Peyer's patch (tissue), 4 donors: ENCODE data around the gene VPS39. TPM values are rescaled to one million over a fixed set of nuclear protein-coding genes. Genes with fewer than 3 reads are reported as not detected.

Experiments
- DNase-seq, 3 donors: peaks; one replicate each; pipeline ENCODE4 v3.0.0-alpha.2; 2017 to 2019
- H3K27ac ChIP-seq, 4 donors: fragments of 200-600 bp; sonication (generic); one replicate each; pipeline ENCODE4 v1.5.1; 2016 to 2019
- H3K27me3 ChIP-seq, 2 donors: fragments of 200-600 bp; sonication (generic); one replicate each; pipeline ENCODE4 v1.5.1; 2019
- H3K36me3 ChIP-seq, 3 donors: fragments of 200-600 bp; sonication (generic); one replicate each; pipeline ENCODE4 v1.5.1; 2016 to 2019
- H3K4me1 ChIP-seq, 4 donors: fragments of 200-600 bp; sonication (generic); one replicate each; pipeline ENCODE4 v1.5.1; 2016 to 2019
- H3K4me3 ChIP-seq, 4 donors: fragments of 200-600 bp; sonication (generic); 1 replicate in 3 of 4; 2 replicates in 1 of 4; pipeline ENCODE4 v1.5.1; 2016 to 2019; ENCODE audit warnings: mild to moderate bottlenecking in 1 of 4
- H3K9me3 ChIP-seq, 4 donors: fragments of 200-600 bp; sonication (generic); one replicate each; pipeline ENCODE4 v1.5.1; 2016 to 2019; ENCODE audit warnings: mild to moderate bottlenecking in 1 of 4
- POLR2A ChIP-seq, 2 donors: fragments of 450-650 bp; IDR thresholded peaks; one replicate each; pipeline ENCODE4 v1.5.1; 2017; ENCODE audit warnings: antibody characterized with exemption in 2 of 2, mild to moderate bottlenecking in 2 of 2, moderate library complexity in 2 of 2
- total RNA-seq, 4 donors: library from RNA; depleted of rRNA; stranded (reverse); fragments of >200 nt; gene quantifications; one replicate each; pipeline ENCODE4 v1.1.0, GENCODE V29; 2016
- TF ChIP-seq, protein P1 (sequence below), 6 experiments: fragments of 450-650 bp in 4 of 6; fragments of 200-600 bp in 2 of 6; sonication (generic) in 1 of 6; IDR thresholded peaks; one replicate each; pipeline ENCODE4 v1.5.1; 2017 to 2019; ENCODE audit warnings: antibody characterized with exemption in 6 of 6, mild to moderate bottlenecking in 3 of 6, moderate library complexity in 1 of 6

VPS39 gene
- total RNA-seq, 4 donors from 2014 or later: 141 to 314 (median 192) TPM

DNA sequence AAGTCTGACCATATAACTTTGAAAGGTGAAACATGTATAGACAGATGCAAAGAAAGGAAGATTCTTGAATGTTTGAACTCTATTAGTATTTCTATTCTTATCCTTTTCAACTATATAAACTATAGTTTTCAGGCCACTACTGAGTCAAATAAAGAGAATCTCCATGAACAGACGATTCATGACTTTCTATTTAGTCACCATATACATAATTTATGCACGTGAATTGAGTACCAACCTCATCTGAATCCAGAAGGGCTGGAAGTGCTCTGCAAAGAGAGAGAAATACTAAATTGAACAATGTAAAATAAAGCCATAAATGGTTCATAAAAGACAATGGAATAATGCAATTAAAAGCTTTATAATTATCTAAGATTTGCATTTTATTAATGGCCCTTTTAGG is 9.5 kb upstream of the VPS39 start:
- Histone ChIP-seq H3K27ac (no peak overlapping the region), H3K9me3 (no peaks in the 10 kb centered on the region), H3K27me3 (no peaks in the 10 kb centered on the region), H3K4me1 (no peaks in the 10 kb centered on the region), H3K36me3 (peaks cover 0 to 86% (median 0%) of the 10 kb centered on the region in 3 donors), H3K4me3 (no peak overlapping the region)
- no peak for DNase-seq
- no peak for TF ChIP-seq POLR2A (IDR thresholded peaks at IDR 0.05)
- TF ChIP-seq, protein P1, sequence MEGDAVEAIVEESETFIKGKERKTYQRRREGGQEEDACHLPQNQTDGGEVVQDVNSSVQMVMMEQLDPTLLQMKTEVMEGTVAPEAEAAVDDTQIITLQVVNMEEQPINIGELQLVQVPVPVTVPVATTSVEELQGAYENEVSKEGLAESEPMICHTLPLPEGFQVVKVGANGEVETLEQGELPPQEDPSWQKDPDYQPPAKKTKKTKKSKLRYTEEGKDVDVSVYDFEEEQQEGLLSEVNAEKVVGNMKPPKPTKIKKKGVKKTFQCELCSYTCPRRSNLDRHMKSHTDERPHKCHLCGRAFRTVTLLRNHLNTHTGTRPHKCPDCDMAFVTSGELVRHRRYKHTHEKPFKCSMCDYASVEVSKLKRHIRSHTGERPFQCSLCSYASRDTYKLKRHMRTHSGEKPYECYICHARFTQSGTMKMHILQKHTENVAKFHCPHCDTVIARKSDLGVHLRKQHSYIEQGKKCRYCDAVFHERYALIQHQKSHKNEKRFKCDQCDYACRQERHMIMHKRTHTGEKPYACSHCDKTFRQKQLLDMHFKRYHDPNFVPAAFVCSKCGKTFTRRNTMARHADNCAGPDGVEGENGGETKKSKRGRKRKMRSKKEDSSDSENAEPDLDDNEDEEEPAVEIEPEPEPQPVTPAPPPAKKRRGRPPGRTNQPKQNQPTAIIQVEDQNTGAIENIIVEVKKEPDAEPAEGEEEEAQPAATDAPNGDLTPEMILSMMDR (IDR thresholded peaks at IDR 0.05): no peak

DNA sequence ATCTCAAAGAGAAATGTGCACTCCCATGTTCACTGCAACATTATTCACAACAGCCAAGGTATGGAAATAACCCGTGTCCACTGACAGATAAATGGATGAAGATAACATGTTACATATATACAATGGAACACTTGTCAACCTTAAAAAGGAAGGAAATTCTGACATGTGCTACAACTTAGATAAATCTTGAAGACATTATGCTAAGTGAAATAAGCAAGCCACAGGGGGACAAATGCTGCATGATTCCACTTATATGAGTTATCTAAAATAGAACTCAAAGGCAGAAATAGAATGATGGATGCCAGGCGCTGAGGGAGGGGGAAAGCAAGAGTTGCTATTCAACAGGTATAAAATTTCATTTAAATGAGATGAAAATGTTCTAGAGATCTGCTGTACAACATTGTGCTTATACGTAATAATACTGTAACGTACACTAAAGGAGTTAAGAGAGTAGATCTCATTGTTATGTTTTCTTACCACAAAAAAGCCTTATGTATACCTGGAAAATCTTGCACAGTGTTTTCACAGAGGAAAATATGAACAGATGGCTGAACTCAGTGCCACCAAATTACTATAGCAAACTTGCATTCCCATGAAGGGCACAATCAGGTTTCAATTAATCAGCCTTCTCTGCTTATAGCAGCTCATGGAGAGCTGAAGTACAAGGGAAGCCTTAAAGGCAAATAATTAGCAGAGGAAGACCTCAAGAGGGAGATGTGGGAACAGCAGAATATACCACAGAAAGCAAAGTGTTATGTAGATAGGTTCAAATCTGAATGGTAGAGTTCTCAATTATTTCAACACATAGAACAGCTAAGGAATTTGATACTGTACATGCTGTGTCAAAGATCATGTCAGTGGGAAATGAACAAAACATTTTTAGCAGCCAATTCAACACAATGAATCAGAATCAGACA is 8.1 kb upstream of the VPS39 start:
- Histone ChIP-seq H3K4me1 (no peaks in the 10 kb centered on the region), H3K36me3 (peaks cover 0 to 88% (median 0%) of the 10 kb centered on the region in 3 donors), H3K27me3 (no peaks in the 10 kb centered on the region), H3K27ac (no peak overlapping the region), H3K9me3 (no peaks in the 10 kb centered on the region), H3K4me3 (no peak overlapping the region)
- TF ChIP-seq, protein P1 (IDR thresholded peaks at IDR 0.05): no peak
- TF ChIP-seq POLR2A (IDR thresholded peaks at IDR 0.05): no peak
- DNase-seq: no peak

DNA sequence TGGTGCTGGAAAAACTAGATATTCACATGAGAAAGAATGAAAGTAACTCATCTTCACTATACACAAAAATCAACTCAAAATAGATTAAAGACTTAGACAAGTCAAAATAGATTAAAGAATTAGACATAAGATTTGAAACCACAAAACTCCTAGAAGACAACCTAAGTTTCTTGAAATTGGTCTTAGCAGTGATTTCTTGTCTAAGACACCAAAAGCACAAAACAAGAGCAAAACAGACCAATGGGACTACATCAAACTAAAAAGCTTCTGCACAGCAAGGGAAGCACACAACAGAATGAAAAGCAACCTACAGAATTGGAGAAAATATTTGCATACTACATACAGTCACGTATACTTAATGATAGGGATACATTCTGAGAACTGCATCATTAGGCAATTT is 6.5 kb upstream of the VPS39 start:
- Histone ChIP-seq H3K27me3 (no peaks in the 10 kb centered on the region), H3K4me3 (no peak overlapping the region), H3K36me3 (peaks cover 0 to 83% (median 0%) of the 10 kb centered on the region in 3 donors), H3K27ac (no peak overlapping the region), H3K9me3 (no peaks in the 10 kb centered on the region), H3K4me1 (no peaks in the 10 kb centered on the region)
- TF ChIP-seq, protein P1 (IDR thresholded peaks at IDR 0.05): no peak
- no peak for TF ChIP-seq POLR2A (IDR thresholded peaks at IDR 0.05)
- DNase-seq: no peak

DNA sequence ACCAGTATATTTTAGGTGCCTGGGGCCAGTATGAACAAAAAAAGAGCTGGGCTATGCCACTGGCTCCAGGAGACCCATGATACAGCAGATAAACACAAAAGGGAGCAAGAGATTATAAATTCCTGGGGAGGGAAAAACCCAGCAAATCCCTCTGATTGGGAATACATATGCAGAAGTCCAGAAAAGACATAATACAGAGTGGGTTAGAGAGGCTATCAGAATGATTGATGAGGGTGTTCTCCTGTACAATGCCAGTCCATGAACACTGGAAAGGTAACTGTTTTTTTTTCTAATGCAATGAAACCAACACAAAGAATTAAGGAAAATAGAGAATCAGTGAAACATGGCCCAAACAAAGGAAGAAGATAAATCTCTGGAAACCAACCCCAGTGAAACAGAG is 5.4 kb upstream of the VPS39 start:
- H3K27me3 ChIP-seq: no peaks in the 10 kb centered on the region
- H3K4me3 ChIP-seq: no peak overlapping the region
- H3K36me3 ChIP-seq: peaks cover 0 to 72% (median 0%) of the 10 kb centered on the region in 3 donors
- H3K4me1 ChIP-seq: no peaks in the 10 kb centered on the region
- no peak overlapping the region for H3K27ac ChIP-seq
- DNase-seq: no peak
- TF ChIP-seq, protein P1 (IDR thresholded peaks at IDR 0.05): no peak
- no peak for TF ChIP-seq POLR2A (IDR thresholded peaks at IDR 0.05)
- no peaks in the 10 kb centered on the region for H3K9me3 ChIP-seq

DNA sequence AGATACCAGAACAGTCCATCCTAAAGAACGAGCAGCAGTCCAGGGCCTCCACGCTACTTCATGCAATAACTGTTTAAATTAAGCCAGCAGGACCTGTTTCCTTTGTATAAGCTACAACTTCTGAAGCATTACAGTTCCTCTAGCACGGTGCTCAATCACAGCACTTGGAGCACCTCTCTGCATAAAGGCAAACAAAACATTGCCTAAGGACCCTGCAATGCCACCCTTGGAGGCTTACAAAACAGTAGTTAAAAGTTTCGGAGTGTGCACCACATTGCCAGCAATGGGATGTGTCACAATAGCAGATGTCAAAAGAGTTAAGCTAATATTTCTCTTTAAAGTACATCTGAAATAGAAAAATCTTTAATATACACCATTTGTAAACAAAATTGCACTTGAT is 2.6 kb upstream of the VPS39 start:
- peaks cover 0 to 44% (median 0%) of the 10 kb centered on the region in 3 donors for H3K36me3 ChIP-seq
- TF ChIP-seq POLR2A (IDR thresholded peaks at IDR 0.05): no peak
- TF ChIP-seq, protein P1 (IDR thresholded peaks at IDR 0.05): no peak
- peaks cover 0 to 15% (median 0%) of the 10 kb centered on the region in 4 donors for H3K4me1 ChIP-seq
- H3K27me3 ChIP-seq: no peaks in the 10 kb centered on the region
- DNase-seq: no peak
- H3K27ac ChIP-seq: no peak overlapping the region
- H3K4me3 ChIP-seq: no peak overlapping the region
- no peaks in the 10 kb centered on the region for H3K9me3 ChIP-seq
